ENCODE measurements around the gene TICAM1.

DNA sequence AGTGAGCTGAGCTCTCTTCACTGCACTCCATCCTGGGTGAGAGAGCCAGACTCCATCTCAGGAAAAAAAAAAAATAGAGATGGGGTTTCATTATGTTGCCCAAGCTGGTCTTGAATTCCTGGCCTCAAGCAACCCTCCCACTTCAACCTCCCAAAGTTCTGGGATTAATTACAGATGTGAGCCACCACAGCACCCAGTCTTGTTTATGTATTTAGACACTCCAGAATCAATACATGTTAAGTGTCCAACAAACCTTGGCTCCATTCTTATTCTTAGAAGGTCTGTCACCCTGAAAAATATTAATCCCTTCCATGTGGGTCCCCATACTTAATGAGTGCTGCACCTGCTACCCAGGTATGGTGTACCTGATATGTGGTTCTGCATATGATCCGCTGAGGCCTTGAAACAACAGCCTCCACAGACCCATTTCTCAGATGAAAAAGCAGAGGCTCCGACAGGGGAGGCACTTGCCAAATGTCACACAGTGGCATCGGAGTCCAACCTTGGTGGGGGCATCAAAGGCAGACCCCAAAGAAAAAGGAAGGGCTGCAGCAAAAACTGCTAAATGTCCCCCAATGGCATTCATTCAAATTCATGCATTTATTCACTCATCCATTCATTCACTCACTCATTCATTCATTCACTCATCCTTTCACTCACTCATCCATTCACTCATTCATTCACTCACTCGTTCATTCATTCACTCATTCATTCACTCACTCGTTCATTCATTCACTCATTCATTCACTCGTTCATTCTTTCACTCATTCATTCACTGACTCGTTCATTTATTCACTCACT lies 16.7 kb downstream of the TICAM1 start:
- TF ChIP-seq, protein P1, sequence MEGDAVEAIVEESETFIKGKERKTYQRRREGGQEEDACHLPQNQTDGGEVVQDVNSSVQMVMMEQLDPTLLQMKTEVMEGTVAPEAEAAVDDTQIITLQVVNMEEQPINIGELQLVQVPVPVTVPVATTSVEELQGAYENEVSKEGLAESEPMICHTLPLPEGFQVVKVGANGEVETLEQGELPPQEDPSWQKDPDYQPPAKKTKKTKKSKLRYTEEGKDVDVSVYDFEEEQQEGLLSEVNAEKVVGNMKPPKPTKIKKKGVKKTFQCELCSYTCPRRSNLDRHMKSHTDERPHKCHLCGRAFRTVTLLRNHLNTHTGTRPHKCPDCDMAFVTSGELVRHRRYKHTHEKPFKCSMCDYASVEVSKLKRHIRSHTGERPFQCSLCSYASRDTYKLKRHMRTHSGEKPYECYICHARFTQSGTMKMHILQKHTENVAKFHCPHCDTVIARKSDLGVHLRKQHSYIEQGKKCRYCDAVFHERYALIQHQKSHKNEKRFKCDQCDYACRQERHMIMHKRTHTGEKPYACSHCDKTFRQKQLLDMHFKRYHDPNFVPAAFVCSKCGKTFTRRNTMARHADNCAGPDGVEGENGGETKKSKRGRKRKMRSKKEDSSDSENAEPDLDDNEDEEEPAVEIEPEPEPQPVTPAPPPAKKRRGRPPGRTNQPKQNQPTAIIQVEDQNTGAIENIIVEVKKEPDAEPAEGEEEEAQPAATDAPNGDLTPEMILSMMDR (IDR thresholded peaks at IDR 0.05): no peak
- no peak for TF ChIP-seq POLR2A (IDR thresholded peaks at IDR 0.05)
- TF ChIP-seq POLR2AphosphoS5 (IDR thresholded peaks at IDR 0.05): no peak

All from breast epithelium (tissue), 3 donors.